H1 (cell line): Measurements from ENCODE around the gene ADORA1. TPM values are rescaled to one million over a fixed set of nuclear protein-coding genes. Genes with fewer than 3 reads are reported as not detected.

Experiments used
- CTCF ChIA-PET: fragments of 300-600 bp; sonication (Branson Sonifier 250); formaldehyde crosslinking; loops from one replicate; lab custom pipeline; 2021; ENCODE audit not compliant: partially characterized antibody; lab: Charles Lee
- POLR2A ChIA-PET: fragments of 300-600 bp; sonication (Branson Sonifier 250); formaldehyde crosslinking; loops from one replicate; lab custom pipeline; 2021; ENCODE audit warnings: inconsistent platforms; ENCODE audit not compliant: partially characterized antibody; lab: Charles Lee
- DNase-seq, 2 experiments: peaks; one replicate each; pipeline versions ENCODE4 v3.0.0 to v3.0.0-alpha.2; 2010 to 2022; ENCODE audit warnings: low spot score in 2 of 2, low read depth in 1 of 2, mixed read lengths in 1 of 2
- FAIRE-seq: peaks from 2 replicates; lab custom pipeline; 2011; peaks lifted over from hg19 to GRCh38; lab: Jason Lieb, UNC
- H2AFZ ChIP-seq: 2 replicates; pipeline ENCODE4 v1.8.1; 2012; ENCODE audit warnings: low read length, inconsistent platforms
- H2AK5ac ChIP-seq: 2 replicates; pipeline ENCODE4 v1.6.1; 2013; ENCODE audit warnings: low read depth, low read length
- H2BK120ac ChIP-seq: replicated peaks from 2 replicates; pipeline ENCODE3; 2013; ENCODE audit warnings: low read depth, low read length, inconsistent platforms
- H2BK12ac ChIP-seq: 2 replicates; pipeline ENCODE4 v1.6.1; 2013; ENCODE audit warnings: low read depth, low read length
- H2BK15ac ChIP-seq: 2 replicates; pipeline ENCODE4 v1.6.1; 2013; ENCODE audit warnings: low read length
- H2BK20ac ChIP-seq: 2 replicates; pipeline ENCODE4 v1.6.1; 2013; ENCODE audit warnings: low read length
- H2BK5ac ChIP-seq: 2 replicates; pipeline ENCODE4 v1.6.1; 2013; ENCODE audit warnings: low read depth, low read length
- H3K14ac ChIP-seq: 2 replicates; pipeline ENCODE4 v1.6.1; 2013; ENCODE audit warnings: inconsistent platforms; ENCODE audit not compliant: insufficient read length
- H3K18ac ChIP-seq: 2 replicates; pipeline ENCODE4 v1.6.1; 2013; ENCODE audit warnings: low read length; ENCODE audit errors: extremely low read depth
- H3K23ac ChIP-seq: 2 replicates; pipeline ENCODE4 v1.6.1; 2013; ENCODE audit warnings: inconsistent platforms; ENCODE audit not compliant: insufficient read length
- H3K23me2 ChIP-seq: 2 replicates; pipeline ENCODE4 v1.6.1; 2013; ENCODE audit warnings: low read depth, low read length
- H3K27ac ChIP-seq: 2 replicates; pipeline ENCODE4 v1.6.1; 2011; ENCODE audit warnings: low read depth, low read length, inconsistent platforms
- H3K27me3 ChIP-seq, 4 experiments: replicated peaks in 1 of 4; 1 replicate in 1 of 4; 2 replicates in 3 of 4; pipeline versions ENCODE4 v1.6.1 to v1.8.1; 2011 to 2013; ENCODE audit warnings: low read length in 3 of 4, mild to moderate bottlenecking in 3 of 4, inconsistent platforms in 2 of 4, mixed read lengths in 2 of 4, moderate library complexity in 1 of 4; ENCODE audit not compliant: control insufficient read depth in 3 of 4, insufficient read depth in 3 of 4; ENCODE audit errors: extremely low read depth in 1 of 4
- H3K36me3 ChIP-seq, 4 experiments: 2 replicates each; pipeline versions ENCODE4 v1.6.1 to v1.8.1; 2011 to 2013; ENCODE audit warnings: mild to moderate bottlenecking in 4 of 4, low read length in 3 of 4, moderate library complexity in 2 of 4, control low read depth in 1 of 4, inconsistent platforms in 1 of 4; ENCODE audit not compliant: insufficient read depth in 4 of 4, control insufficient read depth in 2 of 4
- H3K4ac ChIP-seq: replicated peaks from 2 replicates; pipeline ENCODE3; 2013; ENCODE audit warnings: low read length, low read depth, mixed read lengths, inconsistent platforms; ENCODE audit not compliant: insufficient read length
- H3K4me1 ChIP-seq, 4 experiments: replicated peaks in 1 of 4; 1 replicate in 1 of 4; 2 replicates in 3 of 4; pipeline versions ENCODE4 v1.6.1 to v1.8.1; 2011 to 2013; ENCODE audit warnings: low read length in 3 of 4, inconsistent platforms in 2 of 4, mixed read lengths in 1 of 4; ENCODE audit not compliant: insufficient read depth in 4 of 4, control insufficient read depth in 3 of 4
- H3K4me2 ChIP-seq, 2 experiments: 2 replicates each; pipeline versions ENCODE4 v1.6.1 to v1.8.1; 2011 to 2013; ENCODE audit warnings: low read depth in 2 of 2, low read length in 2 of 2, control low read depth in 1 of 2, inconsistent platforms in 1 of 2, mild to moderate bottlenecking in 1 of 2; ENCODE audit not compliant: insufficient read depth in 1 of 2
- H3K4me3 ChIP-seq, 4 experiments: fragments of 200-600, 300-600 bp in 1 of 4; sonication (generic), shearing (Covaris generic), sonication (Bioruptor Twin) in 1 of 4; 2 replicates each; pipeline versions ENCODE4 v1.5.1 to v1.8.1; 2011 to 2016; ENCODE audit warnings: low read length in 4 of 4, low read depth in 3 of 4, control low read depth in 2 of 4, inconsistent platforms in 2 of 4, mild to moderate bottlenecking in 2 of 4, mixed read lengths in 1 of 4, moderate library complexity in 1 of 4; ENCODE audit not compliant: insufficient read depth in 2 of 4; ENCODE audit errors: extremely low read depth in 1 of 4
- H3K56ac ChIP-seq: replicated peaks from 2 replicates; pipeline ENCODE3; 2013; ENCODE audit warnings: low read depth, mild to moderate bottlenecking, mixed read lengths, low read length, inconsistent platforms; ENCODE audit not compliant: insufficient read length
- H3K79me1 ChIP-seq: 2 replicates; pipeline ENCODE4 v1.6.1; 2013; ENCODE audit warnings: low read depth, low read length, control low read depth
- H3K79me2 ChIP-seq, 2 experiments: 2 replicates each; pipeline versions ENCODE4 v1.6.1 to v1.8.1; 2012 to 2013; ENCODE audit warnings: low read length in 2 of 2, mild to moderate bottlenecking in 2 of 2, inconsistent platforms in 1 of 2; ENCODE audit not compliant: insufficient read depth in 2 of 2, control insufficient read depth in 1 of 2
- H3K9ac ChIP-seq, 4 experiments: replicated peaks in 1 of 4; 1 replicate in 1 of 4; 2 replicates in 3 of 4; pipeline versions ENCODE4 v1.6.1 to v1.8.1; 2011 to 2013; ENCODE audit warnings: low read depth in 3 of 4, low read length in 3 of 4, control low read depth in 2 of 4, mild to moderate bottlenecking in 2 of 4, moderate library complexity in 2 of 4, inconsistent platforms in 1 of 4; ENCODE audit errors: extremely low read depth in 1 of 4
- H3K9me3 ChIP-seq, 2 experiments: 2 replicates each; pipeline versions ENCODE4 v1.6.1 to v1.8.1; 2012 to 2013; ENCODE audit warnings: mild to moderate bottlenecking in 2 of 2, moderate library complexity in 2 of 2, control low read depth in 1 of 2, inconsistent platforms in 1 of 2, low read depth in 1 of 2, low read length in 1 of 2, mixed read lengths in 1 of 2; ENCODE audit not compliant: insufficient read depth in 2 of 2
- H4K20me1 ChIP-seq, 2 experiments: replicated peaks in 1 of 2; 2 replicates each; pipeline versions ENCODE3 to v1.8.1; 2011 to 2013; ENCODE audit warnings: inconsistent platforms in 2 of 2, low read length in 2 of 2, mild to moderate bottlenecking in 1 of 2; ENCODE audit not compliant: insufficient read depth in 2 of 2, control insufficient read depth in 1 of 2
- H4K5ac ChIP-seq: 2 replicates; pipeline ENCODE4 v1.6.1; 2013; ENCODE audit warnings: low read length, low read depth, mixed read lengths, inconsistent platforms; ENCODE audit not compliant: insufficient read length
- H4K8ac ChIP-seq: 2 replicates; pipeline ENCODE4 v1.8.0; 2013; ENCODE audit warnings: mild to moderate bottlenecking, moderate library complexity, low read length, inconsistent platforms; ENCODE audit not compliant: insufficient read depth; ENCODE audit errors: extremely low read depth
- H4K91ac ChIP-seq: replicated peaks from 2 replicates; pipeline ENCODE3; 2013; ENCODE audit warnings: low read length, mixed read lengths, inconsistent platforms; ENCODE audit not compliant: insufficient read length
- ASH2L ChIP-seq: fragments of 200-600, 300-600 bp; sonication (generic); IDR thresholded peaks from one replicate; pipeline ENCODE4 v1.7.1; 2017; ENCODE audit warnings: low read length
- BCL11A ChIP-seq, 2 experiments: IDR thresholded peaks; one replicate each; pipeline ENCODE4 v1.6.1; 2011; ENCODE audit warnings: low read depth in 2 of 2, low read length in 2 of 2, mild to moderate bottlenecking in 2 of 2
- EP300 ChIP-seq, 2 experiments: IDR thresholded peaks; 1 replicate in 1 of 2; 2 replicates in 1 of 2; pipeline ENCODE4 v1.6.1; 2011 to 2012; ENCODE audit warnings: low read depth in 2 of 2, low read length in 2 of 2, mild to moderate bottlenecking in 2 of 2, borderline replicate concordance in 1 of 2, inconsistent platforms in 1 of 2, moderate library complexity in 1 of 2
- FOSL1 ChIP-seq: IDR thresholded peaks from 2 replicates; pipeline ENCODE4 v1.6.1; 2011; ENCODE audit warnings: mild to moderate bottlenecking, low read depth, low read length, moderate library complexity; ENCODE audit not compliant: insufficient read depth
- HDAC6 ChIP-seq: IDR thresholded peaks from one replicate; pipeline ENCODE4 v1.7.1; 2012; ENCODE audit warnings: low read depth, mild to moderate bottlenecking, inconsistent platforms, low read length, moderate library complexity
- JUND ChIP-seq: IDR thresholded peaks from 2 replicates; pipeline ENCODE4 v1.6.1; 2011; ENCODE audit warnings: mild to moderate bottlenecking, improper control_type of control experiment, low read length
- KDM4A ChIP-seq: IDR thresholded peaks from one replicate; pipeline ENCODE4 v1.7.1; 2012; ENCODE audit warnings: low read depth, mild to moderate bottlenecking, moderate library complexity, low read length, inconsistent platforms; ENCODE audit not compliant: severe bottlenecking
- RXRA ChIP-seq: IDR thresholded peaks from 2 replicates; pipeline ENCODE4 v1.6.1; 2011; ENCODE audit warnings: low read depth, mild to moderate bottlenecking, low read length, moderate library complexity; ENCODE audit not compliant: insufficient read depth
- SIRT6 ChIP-seq: IDR thresholded peaks from one replicate; pipeline ENCODE4 v1.7.1; 2012; ENCODE audit warnings: low read length, inconsistent platforms
- SIX5 ChIP-seq: IDR thresholded peaks from 2 replicates; pipeline ENCODE4 v1.6.1; 2011; ENCODE audit warnings: mild to moderate bottlenecking, low read depth, low read length
- SP4 ChIP-seq: IDR thresholded peaks from 2 replicates; pipeline ENCODE4 v1.6.1; 2012; ENCODE audit warnings: low read length, inconsistent platforms
- TAF7 ChIP-seq: optimal IDR thresholded peaks from 2 replicates; pipeline ENCODE3; 2011; ENCODE audit warnings: low read depth, mild to moderate bottlenecking, inconsistent platforms, low read length, moderate library complexity, borderline replicate concordance
- USF2 ChIP-seq: IDR thresholded peaks from 2 replicates; pipeline ENCODE4 v1.6.1; 2011; ENCODE audit warnings: low read length, improper control_type of control experiment
- YY1 ChIP-seq: IDR thresholded peaks from 2 replicates; pipeline ENCODE4 v1.6.1; 2011; ENCODE audit warnings: low read depth, mild to moderate bottlenecking, low read length
- WGBS, 2 experiments: shearing (Covaris generic) in 1 of 2; methylation state at CpG; one replicate each; pipeline versions ENCODE4 v1.1.6 to v1.1.7; 2013 to 2015; ENCODE audit warnings: low lambda C conversion rate in 2 of 2, mixed read lengths in 2 of 2, inconsistent platforms in 1 of 2, low coverage in 1 of 2, missing lambda C conversion rate in 1 of 2; ENCODE audit not compliant: insufficient replicate concordance in 2 of 2, insufficient coverage in 1 of 2, insufficient read length in 1 of 2; ENCODE audit errors: extremely low coverage in 1 of 2, missing lambda C conversion rate in 1 of 2; 5-methylcytosine and 5-hydroxymethylcytosine counted together
- polyA plus RNA-seq, 7 experiments: library from polyadenylated mRNA; depleted of rRNA in 3 of 7; stranded (reverse) in 5 of 7; unstranded in 2 of 7; fragments of >200 nt in 5 of 7; fragments of 200-250 nt in 2 of 7; gene quantifications; 1 replicate in 5 of 7; 2 replicates in 1 of 7; 4 replicates in 1 of 7; pipeline versions ENCODE4 v1.2.1 to v1.2.3, GENCODE V29; 2011 to 2013; ENCODE audit warnings: missing spikeins in 2 of 7, mixed read lengths in 2 of 7
- total RNA-seq: library from RNA; stranded (reverse); fragmentation: NEBNext Ultra II Directional; extraction: Animal tissue kit (Norgen Biotek cat#: 25700); gene quantifications from 2 replicates; pipeline ENCODE4 v1.2.1, GENCODE V29; 2021

ADORA1 gene
- total and polyA plus RNA-seq, 2 of the 8 experiments (the other 6 are each of a cell fraction or from before 2014, with no cell fraction given), result 3.3 to 6.7 TPM

- DNase-seq (no peak), FAIRE-seq (no peak)
- Histone ChIP-seq H4K8ac (peak overlapping the region; percentile 74; the same call in 1 of the 2 replicates), H3K36me3 (no peaks in the 10 kb centered on the region), H2BK12ac (peak overlapping the region; percentile 22; the same call in 1 of the 2 replicates), H3K4me2 (no peak overlapping the region; a peak in 1 of 4 replicates), H3K4ac (no peak overlapping the region), H3K9ac (no peak overlapping the region), H3K27ac (no peak overlapping the region), H2AFZ (no peak overlapping the region), H3K4me3 (no peak overlapping the region), H2BK120ac (no peak overlapping the region), H2BK20ac (0 out of 2 replicates have a peak overlapping the region, but pooled peaks have one; percentile 66), H2BK15ac (no peak overlapping the region; the same call in 1 of the 2 replicates), H3K9me3 (no peaks in the 10 kb centered on the region), H2BK5ac (no peak overlapping the region), H3K27me3 (no peaks in the 10 kb centered on the region), H3K4me1 (peaks cover 6 to 17% (median 11%) of the 10 kb centered on the region in 4 experiments), H3K23me2 (no peaks in the 10 kb centered on the region), H3K79me1 (no peaks in the 10 kb centered on the region), H3K14ac (no peak overlapping the region), H3K18ac (no peak overlapping the region; the same call in 1 of the 2 replicates), H2AK5ac (no peak overlapping the region), H4K91ac (peak overlapping the region; percentile 40), H3K23ac (no peak overlapping the region), H4K5ac (no peak overlapping the region), H3K79me2 (no peaks in the 10 kb centered on the region), H4K20me1 (no peaks in the 10 kb centered on the region), H3K56ac (no peak overlapping the region)
- ChIA-PET POLR2A (no interaction called here), CTCF (interaction anchor here (0.7 to 6.1 kb wide), 12 partner anchors 9 to 146 kb away, joined by 3 to 64 read pairs (median 4); partner anchors contain the start of genes ADORA1 and MYBPH)
- WGBS, 2 experiments, result 81% methylated on average over 4 of the region's 5 CpGs; no CpG with 5 or more reads in 1 of the 2 experiments
- TF ChIP-seq RXRA (no peak), JUND (no peak), USF2 (no peak), SIX5 (no peak), ASH2L (no peak), KDM4A (no peak), SP4 (no peak), FOSL1 (no peak), SIRT6 (no peak), TAF7 (no peak), EP300 (IDR thresholded peaks at IDR 0.05; ENCODE audit: borderline replicate concordance in 1 of 2, low read depth in 2 of 2, low read length in 2 of 2) (no peak), HDAC6 (no peak), BCL11A (IDR thresholded peaks at IDR 0.05; ENCODE audit: low read depth in 2 of 2, low read length in 2 of 2) (no peak), YY1 (no peak)
Observed at GRCh38 chr1:203186091-203186445, 58.5 kb downstream of the ADORA1 start.
